ENCODE measurements around the gene BTN1A1. TPM values are rescaled to one million over a fixed set of nuclear protein-coding genes. Genes with fewer than 3 reads are reported as not detected.
A peak's percentile ranks its signal among the peaks of the same experiment; 100 is the strongest.

BTN1A1 gene
- total and polyA plus RNA-seq, 9 of the 15 experiments (the other 6 are each of a cell fraction or from before 2014, with no cell fraction given) = 0.01 to 0.15 (median 0.06) TPM; not detected in 4

DNA sequence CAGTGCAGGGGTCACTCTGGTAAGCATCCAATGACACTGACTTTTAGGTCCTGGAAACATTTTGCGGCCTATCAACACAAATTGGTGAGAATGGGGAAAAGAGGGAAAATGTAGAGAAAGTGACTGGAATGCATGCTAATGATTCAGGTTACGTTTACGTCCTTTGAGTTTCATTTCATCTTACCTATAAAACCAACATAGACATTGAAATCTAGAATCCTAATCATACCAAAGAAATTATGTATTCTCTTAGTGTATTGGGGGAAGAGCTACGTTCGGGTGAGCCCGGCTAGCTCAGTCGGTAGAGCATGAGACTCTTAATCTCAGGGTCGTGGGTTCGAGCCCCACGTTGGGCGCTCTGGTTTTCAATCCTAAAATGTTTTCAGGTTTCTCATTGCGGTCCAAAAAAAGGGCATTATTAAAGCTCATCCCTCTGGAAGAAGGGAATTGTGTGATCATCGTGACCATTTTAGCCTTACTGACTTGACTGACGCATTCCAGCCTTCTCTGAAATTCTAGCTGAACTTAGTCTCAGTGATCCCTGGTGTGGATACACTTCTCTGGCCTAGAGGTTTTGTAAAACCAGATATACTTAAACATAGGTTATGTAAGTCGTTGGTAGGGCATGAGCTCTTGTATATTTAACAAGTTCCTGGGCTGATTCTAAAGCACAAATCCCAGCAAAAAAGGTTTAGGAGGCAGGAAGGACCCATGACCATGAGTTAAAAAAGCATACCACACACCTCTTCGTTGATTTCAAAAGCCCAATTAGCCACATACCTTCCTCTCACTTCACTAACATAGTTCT, 56.4 kb downstream of the BTN1A1 start (continued):
- TF ChIP-seq, protein P1, sequence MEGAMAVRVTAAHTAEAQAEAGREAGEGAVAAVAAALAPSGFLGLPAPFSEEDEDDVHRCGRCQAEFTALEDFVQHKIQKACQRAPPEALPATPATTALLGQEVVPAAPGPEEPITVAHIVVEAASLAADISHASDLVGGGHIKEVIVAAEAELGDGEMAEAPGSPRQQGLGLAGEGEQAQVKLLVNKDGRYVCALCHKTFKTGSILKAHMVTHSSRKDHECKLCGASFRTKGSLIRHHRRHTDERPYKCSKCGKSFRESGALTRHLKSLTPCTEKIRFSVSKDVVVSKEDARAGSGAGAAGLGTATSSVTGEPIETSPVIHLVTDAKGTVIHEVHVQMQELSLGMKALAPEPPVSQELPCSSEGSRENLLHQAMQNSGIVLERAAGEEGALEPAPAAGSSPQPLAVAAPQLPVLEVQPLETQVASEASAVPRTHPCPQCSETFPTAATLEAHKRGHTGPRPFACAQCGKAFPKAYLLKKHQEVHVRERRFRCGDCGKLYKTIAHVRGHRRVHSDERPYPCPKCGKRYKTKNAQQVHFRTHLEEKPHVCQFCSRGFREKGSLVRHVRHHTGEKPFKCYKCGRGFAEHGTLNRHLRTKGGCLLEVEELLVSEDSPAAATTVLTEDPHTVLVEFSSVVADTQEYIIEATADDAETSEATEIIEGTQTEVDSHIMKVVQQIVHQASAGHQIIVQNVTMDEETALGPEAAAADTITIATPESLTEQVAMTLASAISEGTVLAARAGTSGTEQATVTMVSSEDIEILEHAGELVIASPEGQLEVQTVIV (CRISPR knock-in tag; IDR thresholded peaks at IDR 0.05; ENCODE audit: borderline replicate concordance) = no peak
- 0 out of 2 replicates have a peak, but pooled peaks have one; percentile 49 for TF ChIP-seq POLR2AphosphoS5 (IDR thresholded peaks at IDR 0.05; ENCODE audit: control insufficient read depth, insufficient read depth, low read depth, low read length)
- TF ChIP-seq NFXL1 (CRISPR knock-in tag; IDR thresholded peaks at IDR 0.05) = no peak
- TF ChIP-seq, protein P2, sequence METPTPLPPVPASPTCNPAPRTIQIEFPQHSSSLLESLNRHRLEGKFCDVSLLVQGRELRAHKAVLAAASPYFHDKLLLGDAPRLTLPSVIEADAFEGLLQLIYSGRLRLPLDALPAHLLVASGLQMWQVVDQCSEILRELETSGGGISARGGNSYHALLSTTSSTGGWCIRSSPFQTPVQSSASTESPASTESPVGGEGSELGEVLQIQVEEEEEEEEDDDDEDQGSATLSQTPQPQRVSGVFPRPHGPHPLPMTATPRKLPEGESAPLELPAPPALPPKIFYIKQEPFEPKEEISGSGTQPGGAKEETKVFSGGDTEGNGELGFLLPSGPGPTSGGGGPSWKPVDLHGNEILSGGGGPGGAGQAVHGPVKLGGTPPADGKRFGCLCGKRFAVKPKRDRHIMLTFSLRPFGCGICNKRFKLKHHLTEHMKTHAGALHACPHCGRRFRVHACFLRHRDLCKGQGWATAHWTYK (CRISPR knock-in tag; IDR thresholded peaks at IDR 0.05) = no peak
- TF ChIP-seq, protein P3, sequence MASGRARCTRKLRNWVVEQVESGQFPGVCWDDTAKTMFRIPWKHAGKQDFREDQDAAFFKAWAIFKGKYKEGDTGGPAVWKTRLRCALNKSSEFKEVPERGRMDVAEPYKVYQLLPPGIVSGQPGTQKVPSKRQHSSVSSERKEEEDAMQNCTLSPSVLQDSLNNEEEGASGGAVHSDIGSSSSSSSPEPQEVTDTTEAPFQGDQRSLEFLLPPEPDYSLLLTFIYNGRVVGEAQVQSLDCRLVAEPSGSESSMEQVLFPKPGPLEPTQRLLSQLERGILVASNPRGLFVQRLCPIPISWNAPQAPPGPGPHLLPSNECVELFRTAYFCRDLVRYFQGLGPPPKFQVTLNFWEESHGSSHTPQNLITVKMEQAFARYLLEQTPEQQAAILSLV (tag; IDR thresholded peaks at IDR 0.05) = no peak
- no peak for TF ChIP-seq HNRNPUL1 (IDR thresholded peaks at IDR 0.05; ENCODE audit: low read length)
- TF ChIP-seq XRCC4 (IDR thresholded peaks at IDR 0.05; ENCODE audit: extremely low read depth, insufficient read depth, insufficient read length) = no peak
- peak; percentile 64; the same call in 1 of the 2 replicates for TF ChIP-seq ZNF764 (CRISPR knock-in tag; IDR thresholded peaks at IDR 0.05; ENCODE audit: low read depth)
- TF ChIP-seq ARNT (IDR thresholded peaks at IDR 0.05) = peak; percentile 91 to 93
- TF ChIP-seq RFX7 (CRISPR knock-in tag; IDR thresholded peaks at IDR 0.05) = no peak
- no peak for TF ChIP-seq MAFG (tag; conservative IDR thresholded peaks at IDR 0.05)
- TF ChIP-seq SREBF2 (CRISPR knock-in tag; IDR thresholded peaks at IDR 0.05) = no peak
- no peak for TF ChIP-seq ZNF175 (CRISPR knock-in tag; IDR thresholded peaks at IDR 0.05; ENCODE audit: low read depth)
- TF ChIP-seq LARP7 (IDR thresholded peaks at IDR 0.05) = no peak; the same call in 1 of the 2 replicates
- TF ChIP-seq, protein P4, sequence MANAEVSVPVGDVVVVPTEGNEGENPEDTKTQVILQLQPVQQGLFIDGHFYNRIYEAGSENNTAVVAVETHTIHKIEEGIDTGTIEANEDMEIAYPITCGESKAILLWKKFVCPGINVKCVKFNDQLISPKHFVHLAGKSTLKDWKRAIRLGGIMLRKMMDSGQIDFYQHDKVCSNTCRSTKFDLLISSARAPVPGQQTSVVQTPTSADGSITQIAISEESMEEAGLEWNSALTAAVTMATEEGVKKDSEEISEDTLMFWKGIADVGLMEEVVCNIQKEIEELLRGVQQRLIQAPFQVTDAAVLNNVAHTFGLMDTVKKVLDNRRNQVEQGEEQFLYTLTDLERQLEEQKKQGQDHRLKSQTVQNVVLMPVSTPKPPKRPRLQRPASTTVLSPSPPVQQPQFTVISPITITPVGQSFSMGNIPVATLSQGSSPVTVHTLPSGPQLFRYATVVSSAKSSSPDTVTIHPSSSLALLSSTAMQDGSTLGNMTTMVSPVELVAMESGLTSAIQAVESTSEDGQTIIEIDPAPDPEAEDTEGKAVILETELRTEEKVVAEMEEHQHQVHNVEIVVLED (CRISPR knock-in tag; IDR thresholded peaks at IDR 0.05) = no peak
- TF ChIP-seq SAFB2 (IDR thresholded peaks at IDR 0.05; ENCODE audit: borderline replicate concordance, low read depth, low read length, severe bottlenecking) = no peak
- TF ChIP-seq ARID1B (IDR thresholded peaks at IDR 0.05) = peak; percentile 17; the same call in 1 of the 2 replicates
- TF ChIP-seq DACH1 (IDR thresholded peaks at IDR 0.05; ENCODE audit: partially characterized antibody) = no peak
- TF ChIP-seq, protein P5, sequence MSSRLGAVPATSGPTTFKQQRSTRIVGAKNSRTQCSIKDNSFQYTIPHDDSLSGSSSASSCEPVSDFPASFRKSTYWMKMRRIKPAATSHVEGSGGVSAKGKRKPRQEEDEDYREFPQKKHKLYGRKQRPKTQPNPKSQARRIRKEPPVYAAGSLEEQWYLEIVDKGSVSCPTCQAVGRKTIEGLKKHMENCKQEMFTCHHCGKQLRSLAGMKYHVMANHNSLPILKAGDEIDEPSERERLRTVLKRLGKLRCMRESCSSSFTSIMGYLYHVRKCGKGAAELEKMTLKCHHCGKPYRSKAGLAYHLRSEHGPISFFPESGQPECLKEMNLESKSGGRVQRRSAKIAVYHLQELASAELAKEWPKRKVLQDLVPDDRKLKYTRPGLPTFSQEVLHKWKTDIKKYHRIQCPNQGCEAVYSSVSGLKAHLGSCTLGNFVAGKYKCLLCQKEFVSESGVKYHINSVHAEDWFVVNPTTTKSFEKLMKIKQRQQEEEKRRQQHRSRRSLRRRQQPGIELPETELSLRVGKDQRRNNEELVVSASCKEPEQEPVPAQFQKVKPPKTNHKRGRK (tag; IDR thresholded peaks at IDR 0.05) = no peak
- TF ChIP-seq MED1 (CRISPR knock-in tag; IDR thresholded peaks at IDR 0.05; ENCODE audit: borderline replicate concordance) = no peak
